ENCODE results near the gene NR6A1. TPM values are rescaled to one million over a fixed set of nuclear protein-coding genes. Genes with fewer than 3 reads are reported as not detected.

Gene NR6A1
- total RNA-seq, 1 donor from 2014 or later, result 0.56 TPM

DNA sequence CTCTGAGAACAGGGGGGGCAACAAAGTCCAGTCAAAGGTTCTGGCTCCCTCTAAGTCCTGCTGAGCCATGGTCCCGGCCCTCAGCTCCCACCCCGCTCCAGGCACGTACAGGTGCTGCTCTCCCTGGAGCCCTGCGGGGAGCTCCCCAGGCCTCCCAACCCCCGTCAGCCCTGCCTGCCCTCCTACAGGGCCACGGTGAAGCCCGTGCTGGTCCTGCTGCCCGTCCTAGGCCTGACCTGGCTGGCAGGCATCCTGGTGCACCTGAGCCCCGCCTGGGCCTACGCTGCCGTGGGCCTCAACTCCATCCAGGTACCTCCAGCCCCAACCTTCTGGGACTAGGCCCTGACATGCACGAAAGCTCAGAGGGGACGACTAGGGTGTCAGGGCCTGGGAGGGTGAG is 300.8 kb downstream of the NR6A1 start:
- Mint-ChIP-seq H3K4me3 (ENCODE audit: unreplicated experiment) (no peak overlapping the region), H3K9me3 (ENCODE audit: unreplicated experiment) (no peaks in the 10 kb centered on the region), H3K27me3 (ENCODE audit: unreplicated experiment) (peaks cover 8% of the 10 kb centered on the region), H3K4me1 (ENCODE audit: unreplicated experiment) (no peaks in the 10 kb centered on the region), H3K36me3 (ENCODE audit: unreplicated experiment) (no peaks in the 10 kb centered on the region), H3K27ac (ENCODE audit: unreplicated experiment) (no peak overlapping the region)
- DNase-seq (ENCODE audit: extremely low spot score, unreplicated experiment), result no peak
- no peak for TF ChIP-seq CTCF (IDR thresholded peaks at IDR 0.05)

GRCh38 chr9:124469011-124469832 is 301.9 kb downstream of the NR6A1 start:
- H3K27me3 Mint-ChIP-seq (ENCODE audit: unreplicated experiment), result peaks cover 17% of the 10 kb centered on the region
- H3K4me1 Mint-ChIP-seq (ENCODE audit: unreplicated experiment), result no peaks in the 10 kb centered on the region
- H3K9me3 Mint-ChIP-seq (ENCODE audit: unreplicated experiment), result no peaks in the 10 kb centered on the region
- no peak overlapping the region for H3K27ac Mint-ChIP-seq (ENCODE audit: unreplicated experiment)
- no peak for DNase-seq (ENCODE audit: extremely low spot score, unreplicated experiment)
- H3K4me3 Mint-ChIP-seq (ENCODE audit: unreplicated experiment), result no peak overlapping the region
- TF ChIP-seq CTCF (IDR thresholded peaks at IDR 0.05), result no peak
- no peaks in the 10 kb centered on the region for H3K36me3 Mint-ChIP-seq (ENCODE audit: unreplicated experiment)

GRCh38 chr9:124468061-124468740 is 302.9 kb downstream of the NR6A1 start:
- Mint-ChIP-seq H3K4me1 (ENCODE audit: unreplicated experiment) (no peaks in the 10 kb centered on the region), H3K27me3 (ENCODE audit: unreplicated experiment) (peaks cover 22% of the 10 kb centered on the region), H3K9me3 (ENCODE audit: unreplicated experiment) (peaks cover 4% of the 10 kb centered on the region), H3K4me3 (ENCODE audit: unreplicated experiment) (no peak overlapping the region), H3K27ac (ENCODE audit: unreplicated experiment) (no peak overlapping the region), H3K36me3 (ENCODE audit: unreplicated experiment) (no peaks in the 10 kb centered on the region)
- TF ChIP-seq CTCF (IDR thresholded peaks at IDR 0.05), result no peak
- no peak for DNase-seq (ENCODE audit: extremely low spot score, unreplicated experiment)

- no peaks in the 10 kb centered on the region for H3K4me1 Mint-ChIP-seq (ENCODE audit: unreplicated experiment)
- no peak overlapping the region for H3K4me3 Mint-ChIP-seq (ENCODE audit: unreplicated experiment)
- no peaks in the 10 kb centered on the region for H3K36me3 Mint-ChIP-seq (ENCODE audit: unreplicated experiment)
- no peak for DNase-seq (ENCODE audit: extremely low spot score, unreplicated experiment)
- peaks cover 9% of the 10 kb centered on the region for H3K9me3 Mint-ChIP-seq (ENCODE audit: unreplicated experiment)
- H3K27ac Mint-ChIP-seq (ENCODE audit: unreplicated experiment), result no peak overlapping the region
- peaks cover 24% of the 10 kb centered on the region for H3K27me3 Mint-ChIP-seq (ENCODE audit: unreplicated experiment)
- no peak for TF ChIP-seq CTCF (IDR thresholded peaks at IDR 0.05)
These were observed 303.6 kb downstream of the NR6A1 start for GRCh38 chr9:124467410-124468060.

Small RNA genes within 50 kb of the gene (microRNA-seq; reads per million reads assigned to microRNA genes)
- 6,234 reads per million, percentile 92 among the genes with 10 or more reads in this experiment for gene MIR181A2 (ENCODE audit: unreplicated experiment)
- gene MIR181B2 (ENCODE audit: unreplicated experiment), result 1,357 reads per million, percentile 80 among the genes with 10 or more reads in this experiment

Other genes starting within 250 kb of the NR6A1 start
- gene OLFML2A, start 5.8 kb upstream of the NR6A1 start, total RNA-seq, result 146 and 169 TPM in 2 replicates
- not detected in 2 replicates for gene WDR38, start 82.1 kb upstream of the NR6A1 start, total RNA-seq
- gene RPL35, start 90.6 kb upstream of the NR6A1 start, total RNA-seq, result 885 and 912 TPM in 2 replicates
- 22.5 and 22.8 TPM in 2 replicates for gene ARPC5L, start 90.8 kb upstream of the NR6A1 start, total RNA-seq
- gene GOLGA1, start 169.8 kb upstream of the NR6A1 start, total RNA-seq, result 22.0 and 22.4 TPM in 2 replicates